Activated CD4-positive, CD25-positive, alpha-beta regulatory T cell treated with anti-CD3 and anti-CD28 coated beads, Interleukin-2, amount 50 U/mL, for 16 hours (primary cell): ENCODE data around the gene UBAP2L.
"Not testable (repeated sequence)": the region's sequence is repeated elsewhere in the genome, so short reads cannot be mapped to it uniquely, and the experiment has no call there.

Experiments used
- DNase-seq: peaks from one replicate; pipeline ENCODE4 v3.0.0-alpha.2; 2020; ENCODE audit warnings: low read depth, low spot score

UBAP2L gene

DNA sequence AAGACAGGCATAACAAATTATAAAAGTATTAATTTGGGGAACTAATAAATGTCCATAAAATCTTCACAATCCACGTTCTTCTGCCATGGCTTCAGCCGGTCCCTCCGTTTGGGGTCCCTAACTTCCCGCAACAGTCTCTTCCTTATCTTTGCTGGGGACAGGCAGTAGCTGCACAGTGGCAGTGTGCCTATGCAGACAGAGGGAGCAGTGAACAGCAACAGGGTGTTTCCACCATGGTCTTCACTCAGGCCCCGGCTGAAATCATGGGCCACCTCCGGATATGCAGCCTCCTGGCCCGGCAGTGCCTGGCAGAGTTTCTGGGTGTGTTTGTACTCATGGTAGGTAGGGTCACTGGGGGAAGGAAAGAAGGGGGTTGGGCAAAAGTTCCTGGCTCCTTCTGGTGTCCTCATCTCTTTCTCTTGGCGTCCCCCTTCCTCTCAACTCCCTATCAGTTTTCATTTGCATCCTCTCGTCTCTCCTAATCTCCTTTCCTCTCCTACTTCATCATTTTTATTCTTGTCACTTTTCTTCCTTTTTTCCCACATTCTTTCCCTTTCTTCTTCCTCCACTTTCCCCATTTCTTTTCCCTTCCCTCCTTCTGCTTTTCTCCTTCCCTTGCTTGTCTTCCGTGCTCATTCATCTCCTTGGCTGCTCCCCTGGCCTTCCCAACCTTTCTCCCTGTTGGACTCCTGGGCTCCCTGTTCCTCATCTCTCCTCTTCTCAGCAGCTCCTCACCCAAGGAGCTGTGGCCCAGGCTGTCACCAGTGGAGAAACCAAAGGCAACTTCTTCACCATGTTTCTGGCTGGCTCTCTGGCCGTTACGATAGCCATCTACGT, 91.7 kb downstream of the UBAP2L start:
- not testable (repeated sequence) for DNase-seq

DNA sequence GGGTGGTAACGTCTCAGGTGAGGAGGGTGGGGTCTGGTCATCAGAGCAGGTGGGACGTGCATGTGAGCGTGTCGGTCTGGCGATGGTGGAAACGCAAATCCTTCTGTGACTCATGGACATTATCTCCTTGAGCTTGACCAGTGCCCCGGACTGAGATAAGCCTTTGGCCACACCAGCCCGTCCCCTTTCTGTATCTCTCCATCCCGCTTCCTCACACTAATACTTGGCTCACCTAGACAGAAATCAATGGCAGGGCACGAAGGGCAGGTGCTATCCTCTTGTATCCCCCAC, 92.3 kb downstream of the UBAP2L start:
- DNase-seq: no peak

DNA sequence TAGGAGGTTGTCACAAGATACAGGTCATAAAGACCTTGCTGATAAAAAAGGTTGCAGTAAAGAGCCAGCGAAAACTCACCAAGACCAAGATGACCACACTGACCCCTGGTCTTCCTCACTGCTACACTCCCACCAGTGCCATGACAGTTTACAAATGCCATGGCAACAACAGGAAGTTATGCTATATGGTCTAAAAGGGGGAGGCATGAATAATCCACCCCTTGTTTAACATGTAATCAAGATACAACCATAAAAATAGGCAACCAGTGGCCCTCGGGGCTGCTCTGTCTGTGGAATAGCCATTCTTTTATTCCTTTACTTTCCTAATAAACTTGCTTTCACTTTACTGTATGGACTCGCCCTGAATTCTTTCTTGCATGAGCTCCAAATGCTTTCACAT, 93.5 kb downstream of the UBAP2L start:
- not testable (repeated sequence) for DNase-seq

DNA sequence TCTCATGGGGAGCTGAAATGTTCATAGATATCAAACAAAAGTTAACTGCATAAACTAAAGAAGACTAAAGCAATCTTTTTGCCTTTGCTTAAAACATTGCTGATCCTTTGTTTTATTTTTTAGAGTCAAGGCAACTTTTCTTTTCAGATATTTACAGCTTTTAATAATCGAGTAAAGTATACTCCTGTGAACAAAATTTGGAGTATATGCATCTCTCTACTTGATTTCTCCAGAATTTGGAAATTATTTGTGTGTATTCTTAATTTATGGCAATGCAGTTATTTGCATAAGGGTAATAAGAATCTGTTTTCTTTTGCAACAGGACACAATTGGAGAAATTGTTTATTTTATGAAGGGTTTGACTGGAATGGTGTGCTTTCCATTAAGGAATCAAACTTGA, 95.9 kb downstream of the UBAP2L start:
- no peak for DNase-seq

DNA sequence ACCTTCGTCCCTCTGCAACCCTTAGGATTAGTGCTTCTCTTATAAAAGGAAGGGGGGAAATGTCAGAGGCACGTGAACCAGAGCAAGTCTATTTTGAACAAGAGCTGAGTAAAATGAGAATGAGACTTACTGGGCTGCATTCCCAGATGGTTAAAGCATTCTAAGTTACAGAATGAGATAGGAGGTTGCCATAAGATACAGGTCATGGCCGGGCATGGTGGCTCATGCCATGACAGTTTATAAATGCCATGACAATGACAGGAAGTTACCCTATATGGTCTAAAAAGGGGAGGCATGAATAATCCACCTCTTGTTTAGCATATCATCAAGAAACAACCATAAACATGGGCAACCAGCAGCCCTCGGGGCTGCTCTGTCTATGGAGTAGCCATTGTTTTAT, 97.6 kb downstream of the UBAP2L start:
- no peak for DNase-seq
